WI38 (cell line): ENCODE results near the gene HS2ST1.
"Not testable (repeated sequence)": the region's sequence is repeated elsewhere in the genome, so short reads cannot be mapped to it uniquely, and the experiment has no call there.

Experiments used
- H3K4me3 ChIP-seq: 2 replicates; pipeline ENCODE4 v1.5.1; 2011; ENCODE audit warnings: low read depth, mild to moderate bottlenecking, control low read depth, low read length
- CTCF ChIP-seq: IDR thresholded peaks from 2 replicates; pipeline ENCODE4 v1.5.1; 2012; ENCODE audit warnings: low read depth, mild to moderate bottlenecking, control low read depth, low read length

HS2ST1 gene

GRCh38 chr1:86971778-86972177, 57.3 kb downstream of the HS2ST1 start:
- H3K4me3 ChIP-seq, result no peak overlapping the region

GRCh38 chr1:86972262-86972661, 57.8 kb downstream of the HS2ST1 start:
- no peak overlapping the region for H3K4me3 ChIP-seq
- TF ChIP-seq CTCF, result no peak

More at GRCh38 chr1:86971778-86972177, 57.3 kb downstream of the HS2ST1 start:
- TF ChIP-seq CTCF, result no peak

- TF ChIP-seq CTCF, result no peak
Measured at GRCh38 chr1:86975993-86976550, 61.6 kb downstream of the HS2ST1 start.

GRCh38 chr1:86976664-86977063, 62.2 kb downstream of the HS2ST1 start:
- H3K4me3 ChIP-seq, result no peak overlapping the region
- TF ChIP-seq CTCF, result no peak

More at GRCh38 chr1:86975993-86976550, 61.6 kb downstream of the HS2ST1 start:
- H3K4me3 ChIP-seq, result no peak overlapping the region

GRCh38 chr1:86981482-86982213, 67.2 kb downstream of the HS2ST1 start:
- no peak overlapping the region for H3K4me3 ChIP-seq
- TF ChIP-seq CTCF, result no peak

- not testable (repeated sequence) for H3K4me3 ChIP-seq
Measured at GRCh38 chr1:86983677-86984076, 69.2 kb downstream of the HS2ST1 start.

GRCh38 chr1:86987446-86987845, 73.0 kb downstream of the HS2ST1 start:
- TF ChIP-seq CTCF, result no peak
- no peak overlapping the region for H3K4me3 ChIP-seq

- no peak overlapping the region for H3K4me3 ChIP-seq
- TF ChIP-seq CTCF, result no peak
Measured at GRCh38 chr1:86988835-86989234, 74.4 kb downstream of the HS2ST1 start.

- not testable (repeated sequence) for H3K4me3 ChIP-seq
Measured at GRCh38 chr1:86989690-86990089, 75.3 kb downstream of the HS2ST1 start.
